WTC11 (cell line): ENCODE data around the gene PTPN1. TPM values are rescaled to one million over a fixed set of nuclear protein-coding genes. Genes with fewer than 3 reads are reported as not detected.

Experiments used
- ATAC-seq: fragments of 200-7000 bp; cut with Tn5 transposase; 2 replicates; pipeline ENCODE4 v1.10.0; 2021; ENCODE audit warnings: mild to moderate bottlenecking, moderate library complexity
- CTCF ChIA-PET: fragments of 300-600 bp; sonication (Branson Sonifier 250); formaldehyde crosslinking; loops from one replicate; lab custom pipeline; 2021; ENCODE audit warnings: antibody characterized with exemption; lab: Charles Lee
- POLR2A ChIA-PET: fragments of 350-600 bp; sonication (Branson Sonifier 250); formaldehyde crosslinking; loops from one replicate; lab custom pipeline; 2021; ENCODE audit warnings: antibody characterized with exemption; lab: Charles Lee
- DNase-seq: peaks from one replicate; pipeline ENCODE4 v3.0.0; 2021; ENCODE audit warnings: low spot score
- H3K27ac Mint-ChIP-seq: 2 replicates; pipeline ENCODE4 v1.8.0; 2021; ENCODE audit warnings: mixed read lengths
- H3K27me3 Mint-ChIP-seq: 2 replicates; pipeline ENCODE4 v1.8.0; 2021; ENCODE audit warnings: low read depth, mild to moderate bottlenecking, moderate library complexity, mixed read lengths
- H3K36me3 Mint-ChIP-seq: 2 replicates; pipeline ENCODE4 v1.8.0; 2021; ENCODE audit warnings: mixed read lengths
- H3K4me1 Mint-ChIP-seq: 2 replicates; pipeline ENCODE4 v1.8.0; 2022; ENCODE audit warnings: mixed read lengths
- H3K4me3 Mint-ChIP-seq: 2 replicates; pipeline ENCODE4 v1.8.0; 2021; ENCODE audit warnings: mild to moderate bottlenecking, moderate library complexity, mixed read lengths
- H3K9me3 Mint-ChIP-seq: 2 replicates; pipeline ENCODE4 v1.8.0; 2021; ENCODE audit warnings: mixed read lengths
- ESRRA ChIP-seq: sonication (generic); formaldehyde crosslinking; IDR thresholded peaks from 2 replicates; pipeline ENCODE4 v1.8.1; 2022; ENCODE audit warnings: mild to moderate bottlenecking, missing genetic modification reagents, borderline replicate concordance
- FOXJ3 ChIP-seq: sonication (generic); formaldehyde crosslinking; IDR thresholded peaks from 2 replicates; pipeline ENCODE4 v1.9.0; 2021; ENCODE audit warnings: missing genetic modification reagents, mild to moderate bottlenecking, borderline replicate concordance
- IRF2 ChIP-seq: sonication (generic); formaldehyde crosslinking; IDR thresholded peaks from 2 replicates; pipeline ENCODE4 v1.8.0; 2022; ENCODE audit warnings: low read depth, missing genetic modification reagents, borderline replicate concordance
- MXD4 ChIP-seq: fragments of 250-450 bp; sonication (Bioruptor Pico); IDR thresholded peaks from 2 replicates; pipeline ENCODE4 v1.8.0; 2021; ENCODE audit warnings: mild to moderate bottlenecking, moderate library complexity, borderline replicate concordance
- MYBL2 ChIP-seq: sonication (generic); formaldehyde crosslinking; IDR thresholded peaks from 2 replicates; pipeline ENCODE4 v1.8.1; 2023; ENCODE audit warnings: mild to moderate bottlenecking, moderate library complexity, missing genetic modification reagents
- NFYB ChIP-seq: sonication (generic); formaldehyde crosslinking; conservative IDR thresholded peaks from 2 replicates; pipeline ENCODE4 v1.8.0; 2022; ENCODE audit warnings: low read depth, missing genetic modification reagents
- PRRX2 ChIP-seq: fragments of 250-450 bp; sonication (Bioruptor Pico); IDR thresholded peaks from 2 replicates; pipeline ENCODE4 v1.8.0; 2021; ENCODE audit warnings: mild to moderate bottlenecking
- SMAD3 ChIP-seq: sonication (generic); formaldehyde crosslinking; IDR thresholded peaks from 2 replicates; pipeline ENCODE4 v1.8.0; 2022; ENCODE audit warnings: missing genetic modification reagents, mild to moderate bottlenecking, borderline replicate concordance
- SP1 ChIP-seq: sonication (generic); formaldehyde crosslinking; conservative IDR thresholded peaks from 2 replicates; pipeline ENCODE4 v1.8.1; 2022; ENCODE audit warnings: missing genetic modification reagents
- ZBTB21 ChIP-seq: sonication (generic); formaldehyde crosslinking; IDR thresholded peaks from 2 replicates; pipeline ENCODE4 v1.8.1; 2023; ENCODE audit warnings: mild to moderate bottlenecking, missing genetic modification reagents, borderline replicate concordance
- ZNF416 ChIP-seq: fragments of 250-450 bp; sonication (Bioruptor Pico); IDR thresholded peaks from 2 replicates; pipeline ENCODE4 v1.9.0; 2021; ENCODE audit warnings: mild to moderate bottlenecking, inconsistent platforms
- total RNA-seq: library from RNA; stranded (reverse); gene quantifications from 3 replicates; pipeline ENCODE4 v1.2.3, GENCODE V29; 2021
- TF ChIP-seq, protein P1 (sequence below): sonication (generic); formaldehyde crosslinking; conservative IDR thresholded peaks from 2 replicates; pipeline ENCODE4 v1.8.1; 2023; ENCODE audit warnings: mild to moderate bottlenecking, low read depth, missing genetic modification reagents, moderate library complexity
- TF ChIP-seq, protein P2 (sequence below): fragments of 250-450 bp; sonication (Bioruptor Pico); IDR thresholded peaks from 2 replicates; pipeline ENCODE4 v1.9.0; 2021; ENCODE audit warnings: moderate library complexity, mild to moderate bottlenecking, inconsistent platforms, borderline replicate concordance
- TF ChIP-seq, protein P3 (sequence below): fragments of 250-450 bp; sonication (Bioruptor Pico); IDR thresholded peaks from 2 replicates; pipeline ENCODE4 v2.1.2; 2022; ENCODE audit warnings: mild to moderate bottlenecking, moderate library complexity
- TF ChIP-seq, protein P4 (sequence below): sonication (generic); formaldehyde crosslinking; IDR thresholded peaks from 2 replicates; pipeline ENCODE4 v1.8.1; 2023; ENCODE audit warnings: mild to moderate bottlenecking, missing genetic modification reagents, moderate library complexity
- TF ChIP-seq, protein P5 (sequence below): sonication (generic); formaldehyde crosslinking; IDR thresholded peaks from 2 replicates; pipeline ENCODE4 v1.8.0; 2022; ENCODE audit warnings: mild to moderate bottlenecking, missing genetic modification reagents
- TF ChIP-seq, protein P6 (sequence below): sonication (generic); formaldehyde crosslinking; IDR thresholded peaks from 2 replicates; pipeline ENCODE4 v1.8.0; 2022; ENCODE audit warnings: missing genetic modification reagents
- TF ChIP-seq, protein P7 (sequence below): sonication (generic); formaldehyde crosslinking; IDR thresholded peaks from 2 replicates; pipeline ENCODE4 v1.8.1; 2022; ENCODE audit warnings: mild to moderate bottlenecking, missing genetic modification reagents, moderate library complexity, borderline replicate concordance
- TF ChIP-seq, protein P8 (sequence below): sonication (generic); formaldehyde crosslinking; IDR thresholded peaks from 2 replicates; pipeline ENCODE4 v1.8.1; 2023; ENCODE audit warnings: mild to moderate bottlenecking, missing genetic modification reagents
- TF ChIP-seq, protein P9 (sequence below): sonication (generic); formaldehyde crosslinking; IDR thresholded peaks from 2 replicates; pipeline ENCODE4 v1.8.1; 2022; ENCODE audit warnings: mild to moderate bottlenecking, moderate library complexity, missing genetic modification reagents

The PTPN1 gene
- total RNA-seq, 1 experiment from 2014 or later, result 29.4 TPM

DNA sequence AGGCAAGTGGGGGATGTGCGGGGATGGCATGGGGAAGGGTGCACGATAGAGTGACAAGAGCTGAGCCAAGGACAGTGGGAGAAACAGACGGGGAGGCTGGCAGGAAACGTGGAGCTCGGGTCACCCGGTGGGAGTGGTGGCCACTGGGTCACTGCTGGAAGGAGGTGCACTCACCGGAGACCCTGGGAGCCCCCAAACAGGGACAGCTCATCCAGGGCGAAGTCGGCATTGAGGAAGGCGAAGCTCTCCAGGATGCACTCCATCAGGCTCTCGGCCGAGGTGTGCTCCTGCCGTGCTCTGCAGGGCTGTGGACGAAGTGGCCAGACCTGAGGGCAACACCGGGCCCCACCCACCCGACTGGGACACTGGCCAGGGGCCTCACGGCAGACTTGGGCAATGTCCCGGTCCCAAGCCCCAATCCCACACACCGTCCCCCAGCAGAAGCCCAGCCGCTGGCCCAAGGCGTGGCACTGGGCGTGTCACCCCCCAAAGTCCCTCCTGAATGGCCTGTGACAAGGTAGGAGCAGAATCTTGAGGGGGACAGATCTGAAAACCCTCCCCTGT, 87.3 kb downstream of the PTPN1 start:
- Mint-ChIP-seq H3K27ac (no peak overlapping the region), H3K4me1 (peaks cover 11% of the 10 kb centered on the region), H3K9me3 (no peaks in the 10 kb centered on the region), H3K36me3 (no peaks in the 10 kb centered on the region), H3K27me3 (no peaks in the 10 kb centered on the region), H3K4me3 (no peak overlapping the region)
- DNase-seq (no peak), ATAC-seq (no peak)
- TF ChIP-seq, protein P1, sequence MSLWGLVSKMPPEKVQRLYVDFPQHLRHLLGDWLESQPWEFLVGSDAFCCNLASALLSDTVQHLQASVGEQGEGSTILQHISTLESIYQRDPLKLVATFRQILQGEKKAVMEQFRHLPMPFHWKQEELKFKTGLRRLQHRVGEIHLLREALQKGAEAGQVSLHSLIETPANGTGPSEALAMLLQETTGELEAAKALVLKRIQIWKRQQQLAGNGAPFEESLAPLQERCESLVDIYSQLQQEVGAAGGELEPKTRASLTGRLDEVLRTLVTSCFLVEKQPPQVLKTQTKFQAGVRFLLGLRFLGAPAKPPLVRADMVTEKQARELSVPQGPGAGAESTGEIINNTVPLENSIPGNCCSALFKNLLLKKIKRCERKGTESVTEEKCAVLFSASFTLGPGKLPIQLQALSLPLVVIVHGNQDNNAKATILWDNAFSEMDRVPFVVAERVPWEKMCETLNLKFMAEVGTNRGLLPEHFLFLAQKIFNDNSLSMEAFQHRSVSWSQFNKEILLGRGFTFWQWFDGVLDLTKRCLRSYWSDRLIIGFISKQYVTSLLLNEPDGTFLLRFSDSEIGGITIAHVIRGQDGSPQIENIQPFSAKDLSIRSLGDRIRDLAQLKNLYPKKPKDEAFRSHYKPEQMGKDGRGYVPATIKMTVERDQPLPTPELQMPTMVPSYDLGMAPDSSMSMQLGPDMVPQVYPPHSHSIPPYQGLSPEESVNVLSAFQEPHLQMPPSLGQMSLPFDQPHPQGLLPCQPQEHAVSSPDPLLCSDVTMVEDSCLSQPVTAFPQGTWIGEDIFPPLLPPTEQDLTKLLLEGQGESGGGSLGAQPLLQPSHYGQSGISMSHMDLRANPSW, result no peak
- no peak for TF ChIP-seq PRRX2 (CRISPR knock-in tag)
- TF ChIP-seq NFYB, result no peak
- no peak for TF ChIP-seq ZNF416 (CRISPR knock-in tag)
- TF ChIP-seq MXD4 (CRISPR knock-in tag), result no peak
- TF ChIP-seq, protein P2, sequence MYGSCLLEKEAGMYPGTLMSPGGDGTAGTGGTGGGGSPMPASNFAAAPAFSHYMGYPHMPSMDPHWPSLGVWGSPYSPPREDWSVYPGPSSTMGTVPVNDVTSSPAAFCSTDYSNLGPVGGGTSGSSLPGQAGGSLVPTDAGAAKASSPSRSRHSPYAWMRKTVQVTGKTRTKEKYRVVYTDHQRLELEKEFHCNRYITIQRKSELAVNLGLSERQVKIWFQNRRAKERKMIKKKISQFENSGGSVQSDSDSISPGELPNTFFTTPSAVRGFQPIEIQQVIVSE (CRISPR knock-in tag), result no peak
- TF ChIP-seq, protein P3, sequence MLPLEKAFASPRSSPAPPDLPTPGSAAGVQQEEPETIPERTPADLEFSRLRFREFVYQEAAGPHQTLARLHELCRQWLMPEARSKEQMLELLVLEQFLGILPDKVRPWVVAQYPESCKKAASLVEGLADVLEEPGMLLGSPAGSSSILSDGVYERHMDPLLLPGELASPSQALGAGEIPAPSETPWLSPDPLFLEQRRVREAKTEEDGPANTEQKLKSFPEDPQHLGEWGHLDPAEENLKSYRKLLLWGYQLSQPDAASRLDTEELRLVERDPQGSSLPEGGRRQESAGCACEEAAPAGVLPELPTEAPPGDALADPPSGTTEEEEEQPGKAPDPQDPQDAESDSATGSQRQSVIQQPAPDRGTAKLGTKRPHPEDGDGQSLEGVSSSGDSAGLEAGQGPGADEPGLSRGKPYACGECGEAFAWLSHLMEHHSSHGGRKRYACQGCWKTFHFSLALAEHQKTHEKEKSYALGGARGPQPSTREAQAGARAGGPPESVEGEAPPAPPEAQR (CRISPR knock-in tag), result no peak
- TF ChIP-seq IRF2 (CRISPR knock-in tag), result no peak
- TF ChIP-seq, protein P4, sequence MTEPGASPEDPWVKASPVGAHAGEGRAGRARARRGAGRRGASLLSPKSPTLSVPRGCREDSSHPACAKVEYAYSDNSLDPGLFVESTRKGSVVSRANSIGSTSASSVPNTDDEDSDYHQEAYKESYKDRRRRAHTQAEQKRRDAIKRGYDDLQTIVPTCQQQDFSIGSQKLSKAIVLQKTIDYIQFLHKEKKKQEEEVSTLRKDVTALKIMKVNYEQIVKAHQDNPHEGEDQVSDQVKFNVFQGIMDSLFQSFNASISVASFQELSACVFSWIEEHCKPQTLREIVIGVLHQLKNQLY, result no peak
- TF ChIP-seq, protein P5, sequence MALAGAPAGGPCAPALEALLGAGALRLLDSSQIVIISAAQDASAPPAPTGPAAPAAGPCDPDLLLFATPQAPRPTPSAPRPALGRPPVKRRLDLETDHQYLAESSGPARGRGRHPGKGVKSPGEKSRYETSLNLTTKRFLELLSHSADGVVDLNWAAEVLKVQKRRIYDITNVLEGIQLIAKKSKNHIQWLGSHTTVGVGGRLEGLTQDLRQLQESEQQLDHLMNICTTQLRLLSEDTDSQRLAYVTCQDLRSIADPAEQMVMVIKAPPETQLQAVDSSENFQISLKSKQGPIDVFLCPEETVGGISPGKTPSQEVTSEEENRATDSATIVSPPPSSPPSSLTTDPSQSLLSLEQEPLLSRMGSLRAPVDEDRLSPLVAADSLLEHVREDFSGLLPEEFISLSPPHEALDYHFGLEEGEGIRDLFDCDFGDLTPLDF (CRISPR knock-in tag), result no peak
- POLR2A ChIA-PET, result interaction anchor here (0.6 kb wide), 1 partner anchor 163 kb away, joined by 9 read pairs; no protein-coding TSS in a partner anchor
- CTCF ChIA-PET, result interaction anchor here (1.7 to 4.0 kb wide), 2 partner anchors 9 to 29 kb away, joined by 12 to 26 read pairs; no protein-coding TSS in a partner anchor

DNA sequence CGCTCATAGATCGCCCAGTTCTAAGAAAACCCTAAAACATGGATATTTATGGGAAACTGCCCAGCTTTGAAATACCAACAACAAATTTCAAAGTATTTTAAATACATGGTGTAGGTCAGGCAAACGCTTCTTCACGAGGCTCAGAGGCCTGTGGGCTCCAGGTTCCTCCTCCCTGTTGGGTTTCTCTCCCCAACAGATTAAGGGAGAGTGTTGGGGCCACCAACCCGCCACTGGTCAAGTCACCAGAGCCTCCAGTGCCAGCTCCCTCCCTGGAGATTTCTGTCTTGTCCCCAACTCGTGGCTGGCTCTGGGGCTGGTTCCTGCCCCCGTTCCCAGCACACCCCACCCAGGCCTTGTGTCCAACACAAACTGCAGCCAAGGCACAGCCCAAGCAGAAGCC, 87.9 kb downstream of the PTPN1 start:
- ATAC-seq, result no peak
- H3K4me1 Mint-ChIP-seq, result peaks cover 11% of the 10 kb centered on the region
- H3K4me3 Mint-ChIP-seq, result no peak overlapping the region
- ChIA-PET CTCF (interaction anchor here (1.0 to 4.0 kb wide), 2 partner anchors 28 to 34 kb away, joined by 3 to 26 read pairs; no protein-coding TSS in a partner anchor), POLR2A (no interaction called here)
- no peaks in the 10 kb centered on the region for H3K36me3 Mint-ChIP-seq
- H3K27me3 Mint-ChIP-seq, result no peaks in the 10 kb centered on the region
- no peak overlapping the region for H3K27ac Mint-ChIP-seq
- H3K9me3 Mint-ChIP-seq, result no peaks in the 10 kb centered on the region
- DNase-seq, result no peak
- no peak for TF ChIP-seq SMAD3
- TF ChIP-seq, protein P6, sequence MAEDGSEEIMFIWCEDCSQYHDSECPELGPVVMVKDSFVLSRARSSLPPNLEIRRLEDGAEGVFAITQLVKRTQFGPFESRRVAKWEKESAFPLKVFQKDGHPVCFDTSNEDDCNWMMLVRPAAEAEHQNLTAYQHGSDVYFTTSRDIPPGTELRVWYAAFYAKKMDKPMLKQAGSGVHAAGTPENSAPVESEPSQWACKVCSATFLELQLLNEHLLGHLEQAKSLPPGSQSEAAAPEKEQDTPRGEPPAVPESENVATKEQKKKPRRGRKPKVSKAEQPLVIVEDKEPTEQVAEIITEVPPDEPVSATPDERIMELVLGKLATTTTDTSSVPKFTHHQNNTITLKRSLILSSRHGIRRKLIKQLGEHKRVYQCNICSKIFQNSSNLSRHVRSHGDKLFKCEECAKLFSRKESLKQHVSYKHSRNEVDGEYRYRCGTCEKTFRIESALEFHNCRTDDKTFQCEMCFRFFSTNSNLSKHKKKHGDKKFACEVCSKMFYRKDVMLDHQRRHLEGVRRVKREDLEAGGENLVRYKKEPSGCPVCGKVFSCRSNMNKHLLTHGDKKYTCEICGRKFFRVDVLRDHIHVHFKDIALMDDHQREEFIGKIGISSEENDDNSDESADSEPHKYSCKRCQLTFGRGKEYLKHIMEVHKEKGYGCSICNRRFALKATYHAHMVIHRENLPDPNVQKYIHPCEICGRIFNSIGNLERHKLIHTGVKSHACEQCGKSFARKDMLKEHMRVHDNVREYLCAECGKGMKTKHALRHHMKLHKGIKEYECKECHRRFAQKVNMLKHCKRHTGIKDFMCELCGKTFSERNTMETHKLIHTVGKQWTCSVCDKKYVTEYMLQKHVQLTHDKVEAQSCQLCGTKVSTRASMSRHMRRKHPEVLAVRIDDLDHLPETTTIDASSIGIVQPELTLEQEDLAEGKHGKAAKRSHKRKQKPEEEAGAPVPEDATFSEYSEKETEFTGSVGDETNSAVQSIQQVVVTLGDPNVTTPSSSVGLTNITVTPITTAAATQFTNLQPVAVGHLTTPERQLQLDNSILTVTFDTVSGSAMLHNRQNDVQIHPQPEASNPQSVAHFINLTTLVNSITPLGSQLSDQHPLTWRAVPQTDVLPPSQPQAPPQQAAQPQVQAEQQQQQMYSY (CRISPR knock-in tag), result no peak
- TF ChIP-seq SP1 (CRISPR knock-in tag), result no peak
- no peak for TF ChIP-seq ESRRA (CRISPR knock-in tag)
- no peak for TF ChIP-seq FOXJ3 (CRISPR knock-in tag)
- TF ChIP-seq, protein P7, sequence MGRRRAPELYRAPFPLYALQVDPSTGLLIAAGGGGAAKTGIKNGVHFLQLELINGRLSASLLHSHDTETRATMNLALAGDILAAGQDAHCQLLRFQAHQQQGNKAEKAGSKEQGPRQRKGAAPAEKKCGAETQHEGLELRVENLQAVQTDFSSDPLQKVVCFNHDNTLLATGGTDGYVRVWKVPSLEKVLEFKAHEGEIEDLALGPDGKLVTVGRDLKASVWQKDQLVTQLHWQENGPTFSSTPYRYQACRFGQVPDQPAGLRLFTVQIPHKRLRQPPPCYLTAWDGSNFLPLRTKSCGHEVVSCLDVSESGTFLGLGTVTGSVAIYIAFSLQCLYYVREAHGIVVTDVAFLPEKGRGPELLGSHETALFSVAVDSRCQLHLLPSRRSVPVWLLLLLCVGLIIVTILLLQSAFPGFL (CRISPR knock-in tag), result no peak
- TF ChIP-seq, protein P8, sequence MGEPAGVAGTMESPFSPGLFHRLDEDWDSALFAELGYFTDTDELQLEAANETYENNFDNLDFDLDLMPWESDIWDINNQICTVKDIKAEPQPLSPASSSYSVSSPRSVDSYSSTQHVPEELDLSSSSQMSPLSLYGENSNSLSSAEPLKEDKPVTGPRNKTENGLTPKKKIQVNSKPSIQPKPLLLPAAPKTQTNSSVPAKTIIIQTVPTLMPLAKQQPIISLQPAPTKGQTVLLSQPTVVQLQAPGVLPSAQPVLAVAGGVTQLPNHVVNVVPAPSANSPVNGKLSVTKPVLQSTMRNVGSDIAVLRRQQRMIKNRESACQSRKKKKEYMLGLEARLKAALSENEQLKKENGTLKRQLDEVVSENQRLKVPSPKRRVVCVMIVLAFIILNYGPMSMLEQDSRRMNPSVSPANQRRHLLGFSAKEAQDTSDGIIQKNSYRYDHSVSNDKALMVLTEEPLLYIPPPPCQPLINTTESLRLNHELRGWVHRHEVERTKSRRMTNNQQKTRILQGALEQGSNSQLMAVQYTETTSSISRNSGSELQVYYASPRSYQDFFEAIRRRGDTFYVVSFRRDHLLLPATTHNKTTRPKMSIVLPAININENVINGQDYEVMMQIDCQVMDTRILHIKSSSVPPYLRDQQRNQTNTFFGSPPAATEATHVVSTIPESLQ, result no peak
- no peak for TF ChIP-seq MYBL2 (CRISPR knock-in tag)
- TF ChIP-seq ZBTB21, result no peak
- TF ChIP-seq, protein P9, sequence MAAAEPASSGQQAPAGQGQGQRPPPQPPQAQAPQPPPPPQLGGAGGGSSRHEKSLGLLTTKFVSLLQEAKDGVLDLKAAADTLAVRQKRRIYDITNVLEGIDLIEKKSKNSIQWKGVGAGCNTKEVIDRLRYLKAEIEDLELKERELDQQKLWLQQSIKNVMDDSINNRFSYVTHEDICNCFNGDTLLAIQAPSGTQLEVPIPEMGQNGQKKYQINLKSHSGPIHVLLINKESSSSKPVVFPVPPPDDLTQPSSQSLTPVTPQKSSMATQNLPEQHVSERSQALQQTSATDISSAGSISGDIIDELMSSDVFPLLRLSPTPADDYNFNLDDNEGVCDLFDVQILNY (CRISPR knock-in tag), result no peak
